HG02885 (cell line): Measurements from ENCODE around the gene CDCP2.
"Not testable (repeated sequence)": the region's sequence is repeated elsewhere in the genome, so short reads cannot be mapped to it uniquely, and the experiment has no call there.

Experiments
- ATAC-seq: cut with Tn5 transposase; IDR thresholded peaks from one replicate; pipeline ENCODE4 v1.9.1; 2021; ENCODE audit warnings: mild to moderate bottlenecking; ENCODE audit not compliant: unreplicated experiment, poor library complexity

The CDCP2 gene

GRCh38 chr1:54120018-54120697 lies 32.6 kb downstream of the CDCP2 start:
- no peak for ATAC-seq

DNA sequence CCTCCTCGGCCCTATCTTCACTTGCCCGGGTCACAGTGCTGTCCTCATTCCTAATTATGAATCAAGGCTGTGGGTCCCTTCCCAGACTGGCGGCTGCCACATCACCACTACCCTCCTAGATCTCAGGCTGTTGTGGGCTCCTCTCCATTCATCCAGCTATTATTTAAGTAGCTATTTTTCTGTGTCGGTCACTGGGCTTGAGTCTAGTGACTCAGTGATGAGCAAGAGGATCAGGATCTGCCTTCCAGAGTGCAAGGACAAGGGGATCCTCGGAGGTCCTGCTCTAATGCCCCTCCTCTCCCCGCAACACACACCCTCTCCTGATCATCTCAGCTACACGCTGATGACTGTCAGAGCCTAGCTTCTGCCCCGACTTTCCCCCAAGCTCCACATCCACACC lies 34.1 kb downstream of the CDCP2 start:
- ATAC-seq, result no peak

DNA sequence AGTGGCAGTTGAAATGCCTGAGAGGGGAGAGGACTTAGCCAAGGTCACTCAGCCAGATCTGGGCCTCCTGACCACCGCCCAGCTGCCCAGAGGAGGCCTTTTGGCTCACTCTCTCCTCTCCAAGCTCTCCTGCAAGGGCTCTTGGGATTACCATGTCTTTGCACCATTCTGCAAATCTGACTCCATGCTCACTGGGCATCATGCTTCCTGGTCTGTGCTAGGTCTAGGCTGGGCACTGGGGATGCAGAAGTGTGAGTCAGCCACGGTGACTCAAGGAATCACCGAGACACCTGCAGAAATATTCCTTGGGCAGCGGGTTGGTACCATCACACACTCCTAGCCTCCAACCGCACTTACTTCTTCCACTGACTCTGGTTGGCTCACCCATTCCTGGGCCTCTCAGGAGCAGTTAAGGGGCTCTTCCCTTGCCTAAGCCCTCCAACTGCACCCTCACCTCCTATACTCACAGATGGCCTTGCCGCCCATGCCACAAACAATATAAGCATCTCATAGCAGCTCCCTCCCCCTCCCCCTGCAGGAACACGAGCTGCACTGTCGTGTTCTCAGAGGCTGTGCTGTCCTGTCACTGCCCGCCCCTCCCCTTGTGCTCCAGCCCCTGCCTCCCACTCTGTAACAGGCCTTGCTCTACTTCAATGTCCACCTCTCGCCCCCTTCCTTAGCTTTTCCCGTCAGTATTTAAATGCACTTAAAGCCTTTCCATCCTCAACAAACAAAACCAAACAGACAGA lies 34.8 kb downstream of the CDCP2 start:
- ATAC-seq, result no peak

DNA sequence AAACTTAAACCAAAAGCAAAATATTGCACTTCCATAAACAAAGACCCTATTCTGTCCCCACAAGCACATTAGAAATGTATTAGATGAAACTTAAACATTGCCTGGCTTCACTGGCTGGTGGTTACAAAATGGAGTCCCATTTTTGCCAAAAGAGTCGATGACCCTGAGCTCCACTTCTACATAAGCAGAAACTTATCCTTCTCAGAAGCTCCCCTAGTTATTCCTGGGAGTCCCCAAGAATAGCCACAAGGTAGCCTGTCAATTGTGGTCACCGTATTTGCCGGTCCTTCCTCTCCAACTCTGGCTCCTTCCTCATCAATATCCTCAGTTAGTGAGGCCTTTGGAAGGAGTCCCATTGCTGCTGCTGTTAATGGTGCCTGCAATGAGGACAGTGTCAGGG lies 37.3 kb downstream of the CDCP2 start:
- ATAC-seq, result no peak

- no peak for ATAC-seq
Measured at GRCh38 chr1:54114955-54115354, 37.8 kb downstream of the CDCP2 start.

DNA sequence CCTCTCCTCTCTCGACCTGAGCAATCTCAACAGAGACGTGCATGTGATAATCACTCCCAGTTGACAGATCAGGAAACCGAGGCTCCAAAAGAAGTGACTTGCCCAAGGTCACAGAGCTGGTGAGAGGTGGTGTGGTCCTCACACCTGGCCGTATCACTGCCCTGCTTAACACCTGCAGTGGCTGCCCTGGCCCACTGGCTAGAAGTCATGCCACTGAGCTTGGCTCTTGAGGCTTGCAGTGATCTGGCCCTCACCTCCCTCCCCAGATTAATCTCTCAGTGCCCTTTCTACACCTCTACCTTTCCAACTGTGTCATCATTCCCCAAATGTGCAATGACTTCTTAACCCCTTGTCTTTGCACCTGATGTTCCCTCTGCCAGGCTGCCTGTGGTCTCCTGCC lies 38.8 kb downstream of the CDCP2 start:
- ATAC-seq, result no peak

DNA sequence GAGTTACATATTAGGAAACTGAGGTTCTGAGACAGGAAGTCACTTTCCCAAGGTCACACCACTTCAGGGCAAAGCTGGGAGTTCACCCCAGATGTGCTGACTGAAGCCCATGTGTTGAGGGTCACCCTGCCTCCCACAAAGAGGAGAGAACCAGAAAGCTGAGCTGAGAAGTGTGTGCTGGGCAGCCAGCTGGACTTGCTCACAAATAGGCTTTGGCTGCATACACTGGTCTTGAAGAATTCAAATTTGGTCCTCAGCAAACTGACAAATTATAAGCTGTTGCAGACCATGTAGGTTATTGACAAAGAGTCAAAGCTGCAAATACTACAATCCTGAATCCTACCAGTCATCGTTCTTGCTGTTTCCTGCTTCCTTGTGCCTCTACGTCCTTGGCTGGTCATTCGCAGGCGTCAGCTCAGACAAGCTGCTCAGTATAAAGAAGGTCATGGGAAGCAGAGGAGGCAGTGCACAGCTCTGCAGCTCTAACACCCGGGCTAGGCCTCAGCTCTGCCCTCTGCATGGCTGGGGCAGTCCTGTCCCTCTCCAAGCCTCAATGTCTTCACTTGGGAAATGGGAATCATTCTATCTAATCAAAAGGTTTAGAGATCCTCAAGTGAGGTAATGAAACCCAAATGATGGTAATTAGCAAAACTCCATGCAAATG lies 40.0 kb downstream of the CDCP2 start:
- no peak for ATAC-seq

GRCh38 chr1:54112027-54112426 lies 40.8 kb downstream of the CDCP2 start:
- ATAC-seq, result no peak

- ATAC-seq, result no peak
Measured at GRCh38 chr1:54111624-54112023, 41.2 kb downstream of the CDCP2 start.

GRCh38 chr1:54110996-54111395 lies 41.8 kb downstream of the CDCP2 start:
- no peak for ATAC-seq

- no peak for ATAC-seq
Measured at GRCh38 chr1:54109129-54110090, 43.4 kb downstream of the CDCP2 start.

DNA sequence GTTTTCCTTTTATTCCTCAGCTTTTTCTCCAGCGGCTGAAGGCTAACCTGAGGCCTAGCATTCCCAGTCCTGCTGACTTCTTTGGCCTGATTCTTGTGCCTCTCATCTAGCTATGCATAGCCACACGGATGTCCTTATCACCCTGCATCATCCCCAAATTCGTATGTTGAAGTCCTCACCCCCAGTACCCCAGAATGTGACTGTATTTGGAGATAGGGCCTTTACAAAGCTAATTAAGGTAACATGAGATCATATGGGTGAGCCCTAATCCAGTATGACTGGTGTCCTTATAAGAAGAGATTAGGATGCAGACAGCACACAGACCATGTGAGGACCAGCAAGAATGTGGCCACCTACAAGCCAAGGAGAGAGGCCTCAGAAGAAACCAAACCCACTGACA lies 44.6 kb downstream of the CDCP2 start:
- ATAC-seq, result no peak

GRCh38 chr1:54107131-54107530 lies 45.7 kb downstream of the CDCP2 start:
- no peak for ATAC-seq

GRCh38 chr1:54105736-54106269 lies 47.0 kb downstream of the CDCP2 start:
- ATAC-seq, result no peak

- ATAC-seq, result no peak
Measured at GRCh38 chr1:54105080-54105479, 47.7 kb downstream of the CDCP2 start.

DNA sequence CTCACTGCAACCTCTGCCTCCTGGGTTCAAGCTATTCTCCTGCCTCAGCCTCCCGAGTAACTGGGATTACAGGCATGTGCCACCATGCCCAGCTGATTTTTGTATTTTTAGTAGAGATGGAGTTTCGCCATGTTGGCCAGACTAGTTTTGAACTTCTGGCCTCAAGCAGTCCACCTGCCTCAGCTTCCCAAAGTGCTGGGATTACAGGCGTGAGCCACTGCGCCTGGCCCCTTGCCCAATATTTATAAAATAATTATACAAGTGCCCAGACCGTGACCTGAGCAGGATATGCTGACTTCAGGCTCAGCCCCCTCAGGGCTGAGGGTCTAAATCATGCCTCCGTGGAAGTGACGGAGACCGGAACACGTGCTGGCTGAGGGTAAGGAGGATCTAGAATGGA lies 48.2 kb downstream of the CDCP2 start:
- ATAC-seq, result not testable (repeated sequence)

GRCh38 chr1:54103414-54103813 lies 49.4 kb downstream of the CDCP2 start:
- no peak for ATAC-seq

DNA sequence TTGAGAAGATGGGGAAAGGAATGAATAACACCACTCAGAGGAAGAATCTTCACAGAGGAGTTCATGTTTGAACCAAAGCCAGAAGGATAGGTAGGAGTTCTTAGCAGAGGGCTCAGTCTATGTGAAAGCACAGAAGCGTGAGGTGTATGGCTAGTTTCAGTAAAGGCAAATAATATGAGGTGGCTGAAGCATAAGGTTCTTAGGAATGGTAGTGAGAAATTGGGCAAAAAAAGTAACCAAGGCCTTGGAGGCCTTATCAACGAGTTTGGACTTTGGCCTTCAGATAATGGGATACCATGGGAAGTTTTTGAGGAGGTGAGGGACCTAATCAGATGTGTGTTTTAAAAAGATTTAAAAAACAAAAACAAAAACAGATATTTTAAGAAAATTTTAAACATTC lies 52.3 kb downstream of the CDCP2 start:
- no peak for ATAC-seq

- no peak for ATAC-seq
Measured at GRCh38 chr1:54099061-54099610, 53.7 kb downstream of the CDCP2 start.

DNA sequence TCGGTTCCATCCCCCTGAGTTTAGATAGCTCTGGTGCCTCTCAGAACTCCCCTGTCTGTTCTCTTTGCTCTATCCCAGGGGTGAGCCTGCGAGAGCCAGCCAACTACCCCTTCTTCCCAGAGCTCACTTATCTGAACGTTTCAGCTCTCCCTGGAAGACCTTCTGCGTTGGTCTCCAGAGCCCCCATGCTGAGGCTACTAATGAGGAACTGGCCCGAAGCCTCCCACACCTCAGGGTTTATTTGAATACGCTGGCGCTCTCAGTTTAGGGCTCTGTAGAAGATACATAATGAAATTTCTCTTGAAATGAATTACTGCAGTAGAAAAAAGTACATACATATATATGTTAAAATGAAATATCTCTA lies 55.9 kb downstream of the CDCP2 start:
- ATAC-seq, result no peak
